ENCODE measurements around the gene DDR1.

The DDR1 gene

DNA sequence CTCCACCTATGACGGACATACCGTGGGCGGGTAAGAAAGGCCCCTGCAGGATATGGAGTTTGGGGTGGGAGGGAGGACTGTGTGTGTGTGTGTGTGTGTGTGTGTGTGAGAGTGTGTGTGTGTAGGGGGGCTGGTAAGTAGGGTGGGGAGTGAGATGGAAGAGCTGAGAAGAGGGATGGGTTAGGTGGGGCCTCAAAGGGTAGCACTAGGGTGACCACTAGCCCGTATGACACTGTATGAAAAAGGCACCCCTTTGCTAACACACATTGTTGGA, 7.1 kb downstream of the DDR1 start (continued):
- TF ChIP-seq, protein P1, sequence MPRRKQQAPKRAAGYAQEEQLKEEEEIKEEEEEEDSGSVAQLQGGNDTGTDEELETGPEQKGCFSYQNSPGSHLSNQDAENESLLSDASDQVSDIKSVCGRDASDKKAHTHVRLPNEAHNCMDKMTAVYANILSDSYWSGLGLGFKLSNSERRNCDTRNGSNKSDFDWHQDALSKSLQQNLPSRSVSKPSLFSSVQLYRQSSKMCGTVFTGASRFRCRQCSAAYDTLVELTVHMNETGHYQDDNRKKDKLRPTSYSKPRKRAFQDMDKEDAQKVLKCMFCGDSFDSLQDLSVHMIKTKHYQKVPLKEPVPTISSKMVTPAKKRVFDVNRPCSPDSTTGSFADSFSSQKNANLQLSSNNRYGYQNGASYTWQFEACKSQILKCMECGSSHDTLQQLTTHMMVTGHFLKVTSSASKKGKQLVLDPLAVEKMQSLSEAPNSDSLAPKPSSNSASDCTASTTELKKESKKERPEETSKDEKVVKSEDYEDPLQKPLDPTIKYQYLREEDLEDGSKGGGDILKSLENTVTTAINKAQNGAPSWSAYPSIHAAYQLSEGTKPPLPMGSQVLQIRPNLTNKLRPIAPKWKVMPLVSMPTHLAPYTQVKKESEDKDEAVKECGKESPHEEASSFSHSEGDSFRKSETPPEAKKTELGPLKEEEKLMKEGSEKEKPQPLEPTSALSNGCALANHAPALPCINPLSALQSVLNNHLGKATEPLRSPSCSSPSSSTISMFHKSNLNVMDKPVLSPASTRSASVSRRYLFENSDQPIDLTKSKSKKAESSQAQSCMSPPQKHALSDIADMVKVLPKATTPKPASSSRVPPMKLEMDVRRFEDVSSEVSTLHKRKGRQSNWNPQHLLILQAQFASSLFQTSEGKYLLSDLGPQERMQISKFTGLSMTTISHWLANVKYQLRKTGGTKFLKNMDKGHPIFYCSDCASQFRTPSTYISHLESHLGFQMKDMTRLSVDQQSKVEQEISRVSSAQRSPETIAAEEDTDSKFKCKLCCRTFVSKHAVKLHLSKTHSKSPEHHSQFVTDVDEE (CRISPR knock-in tag; IDR thresholded peaks at IDR 0.05): no peak
- TF ChIP-seq TOX (CRISPR knock-in tag; IDR thresholded peaks at IDR 0.05; ENCODE audit: borderline replicate concordance): no peak
- no peak for TF ChIP-seq GLIS3 (CRISPR knock-in tag; IDR thresholded peaks at IDR 0.05)
- no peak for TF ChIP-seq SNAI2 (CRISPR knock-in tag; IDR thresholded peaks at IDR 0.05)

DNA sequence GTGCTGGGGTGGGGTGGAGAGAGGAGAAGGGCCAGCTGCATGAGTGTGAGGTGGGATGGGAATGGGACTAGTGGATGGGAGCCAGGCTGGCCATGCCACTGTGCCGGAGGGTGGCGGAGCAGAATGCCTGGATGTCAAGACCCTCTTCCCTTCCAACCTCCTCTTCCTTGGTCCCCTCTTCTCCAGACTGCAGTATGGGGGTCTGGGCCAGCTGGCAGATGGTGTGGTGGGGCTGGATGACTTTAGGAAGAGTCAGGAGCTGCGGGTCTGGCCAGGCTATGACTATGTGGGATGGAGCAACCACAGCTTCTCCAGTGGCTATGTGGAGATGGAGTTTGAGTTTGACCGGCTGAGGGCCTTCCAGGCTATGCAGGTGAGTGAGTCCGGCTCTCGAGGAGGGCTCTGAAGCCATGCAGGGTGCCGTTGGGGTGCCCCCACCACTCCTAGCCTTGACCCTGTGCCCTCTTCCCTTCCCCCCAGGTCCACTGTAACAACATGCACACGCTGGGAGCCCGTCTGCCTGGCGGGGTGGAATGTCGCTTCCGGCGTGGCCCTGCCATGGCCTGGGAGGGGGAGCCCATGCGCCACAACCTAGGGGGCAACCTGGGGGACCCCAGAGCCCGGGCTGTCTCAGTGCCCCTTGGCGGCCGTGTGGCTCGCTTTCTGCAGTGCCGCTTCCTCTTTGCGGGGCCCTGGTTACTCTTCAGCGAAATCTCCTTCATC, 7.7 kb downstream of the DDR1 start:
- no peak for TF ChIP-seq SNAI2 (CRISPR knock-in tag; IDR thresholded peaks at IDR 0.05)
- no peak for TF ChIP-seq CSDC2 (CRISPR knock-in tag; IDR thresholded peaks at IDR 0.05)
- TF ChIP-seq ZNF8 (CRISPR knock-in tag; IDR thresholded peaks at IDR 0.05): no peak
- TF ChIP-seq, protein P2, sequence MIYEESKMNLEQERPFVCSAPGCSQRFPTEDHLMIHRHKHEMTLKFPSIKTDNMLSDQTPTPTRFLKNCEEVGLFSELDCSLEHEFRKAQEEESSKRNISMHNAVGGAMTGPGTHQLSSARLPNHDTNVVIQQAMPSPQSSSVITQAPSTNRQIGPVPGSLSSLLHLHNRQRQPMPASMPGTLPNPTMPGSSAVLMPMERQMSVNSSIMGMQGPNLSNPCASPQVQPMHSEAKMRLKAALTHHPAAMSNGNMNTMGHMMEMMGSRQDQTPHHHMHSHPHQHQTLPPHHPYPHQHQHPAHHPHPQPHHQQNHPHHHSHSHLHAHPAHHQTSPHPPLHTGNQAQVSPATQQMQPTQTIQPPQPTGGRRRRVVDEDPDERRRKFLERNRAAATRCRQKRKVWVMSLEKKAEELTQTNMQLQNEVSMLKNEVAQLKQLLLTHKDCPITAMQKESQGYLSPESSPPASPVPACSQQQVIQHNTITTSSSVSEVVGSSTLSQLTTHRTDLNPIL (CRISPR knock-in tag; IDR thresholded peaks at IDR 0.05; ENCODE audit: low read depth): no peak
- no peak for TF ChIP-seq ZFP3 (CRISPR knock-in tag; IDR thresholded peaks at IDR 0.05)
- TF ChIP-seq, protein P3, sequence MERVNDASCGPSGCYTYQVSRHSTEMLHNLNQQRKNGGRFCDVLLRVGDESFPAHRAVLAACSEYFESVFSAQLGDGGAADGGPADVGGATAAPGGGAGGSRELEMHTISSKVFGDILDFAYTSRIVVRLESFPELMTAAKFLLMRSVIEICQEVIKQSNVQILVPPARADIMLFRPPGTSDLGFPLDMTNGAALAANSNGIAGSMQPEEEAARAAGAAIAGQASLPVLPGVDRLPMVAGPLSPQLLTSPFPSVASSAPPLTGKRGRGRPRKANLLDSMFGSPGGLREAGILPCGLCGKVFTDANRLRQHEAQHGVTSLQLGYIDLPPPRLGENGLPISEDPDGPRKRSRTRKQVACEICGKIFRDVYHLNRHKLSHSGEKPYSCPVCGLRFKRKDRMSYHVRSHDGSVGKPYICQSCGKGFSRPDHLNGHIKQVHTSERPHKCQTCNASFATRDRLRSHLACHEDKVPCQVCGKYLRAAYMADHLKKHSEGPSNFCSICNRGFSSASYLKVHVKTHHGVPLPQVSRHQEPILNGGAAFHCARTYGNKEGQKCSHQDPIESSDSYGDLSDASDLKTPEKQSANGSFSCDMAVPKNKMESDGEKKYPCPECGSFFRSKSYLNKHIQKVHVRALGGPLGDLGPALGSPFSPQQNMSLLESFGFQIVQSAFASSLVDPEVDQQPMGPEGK (CRISPR knock-in tag; IDR thresholded peaks at IDR 0.05; ENCODE audit: borderline replicate concordance): no peak
- TF ChIP-seq TOX (CRISPR knock-in tag; IDR thresholded peaks at IDR 0.05; ENCODE audit: borderline replicate concordance): no peak
- no peak for TF ChIP-seq OSR1 (CRISPR knock-in tag; IDR thresholded peaks at IDR 0.05)
- no peak for TF ChIP-seq ZC3H10 (CRISPR knock-in tag; IDR thresholded peaks at IDR 0.05)
- TF ChIP-seq GLIS3 (CRISPR knock-in tag; IDR thresholded peaks at IDR 0.05): no peak
- TF ChIP-seq, protein P4, sequence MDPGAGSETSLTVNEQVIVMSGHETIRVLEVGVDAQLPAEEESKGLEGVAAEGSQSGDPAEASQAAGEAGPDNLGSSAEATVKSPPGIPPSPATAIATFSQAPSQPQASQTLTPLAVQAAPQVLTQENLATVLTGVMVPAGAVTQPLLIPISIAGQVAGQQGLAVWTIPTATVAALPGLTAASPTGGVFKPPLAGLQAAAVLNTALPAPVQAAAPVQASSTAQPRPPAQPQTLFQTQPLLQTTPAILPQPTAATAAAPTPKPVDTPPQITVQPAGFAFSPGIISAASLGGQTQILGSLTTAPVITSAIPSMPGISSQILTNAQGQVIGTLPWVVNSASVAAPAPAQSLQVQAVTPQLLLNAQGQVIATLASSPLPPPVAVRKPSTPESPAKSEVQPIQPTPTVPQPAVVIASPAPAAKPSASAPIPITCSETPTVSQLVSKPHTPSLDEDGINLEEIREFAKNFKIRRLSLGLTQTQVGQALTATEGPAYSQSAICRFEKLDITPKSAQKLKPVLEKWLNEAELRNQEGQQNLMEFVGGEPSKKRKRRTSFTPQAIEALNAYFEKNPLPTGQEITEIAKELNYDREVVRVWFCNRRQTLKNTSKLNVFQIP (CRISPR knock-in tag; IDR thresholded peaks at IDR 0.05; ENCODE audit: borderline replicate concordance, low read depth): no peak
- no peak for ATAC-seq

DNA sequence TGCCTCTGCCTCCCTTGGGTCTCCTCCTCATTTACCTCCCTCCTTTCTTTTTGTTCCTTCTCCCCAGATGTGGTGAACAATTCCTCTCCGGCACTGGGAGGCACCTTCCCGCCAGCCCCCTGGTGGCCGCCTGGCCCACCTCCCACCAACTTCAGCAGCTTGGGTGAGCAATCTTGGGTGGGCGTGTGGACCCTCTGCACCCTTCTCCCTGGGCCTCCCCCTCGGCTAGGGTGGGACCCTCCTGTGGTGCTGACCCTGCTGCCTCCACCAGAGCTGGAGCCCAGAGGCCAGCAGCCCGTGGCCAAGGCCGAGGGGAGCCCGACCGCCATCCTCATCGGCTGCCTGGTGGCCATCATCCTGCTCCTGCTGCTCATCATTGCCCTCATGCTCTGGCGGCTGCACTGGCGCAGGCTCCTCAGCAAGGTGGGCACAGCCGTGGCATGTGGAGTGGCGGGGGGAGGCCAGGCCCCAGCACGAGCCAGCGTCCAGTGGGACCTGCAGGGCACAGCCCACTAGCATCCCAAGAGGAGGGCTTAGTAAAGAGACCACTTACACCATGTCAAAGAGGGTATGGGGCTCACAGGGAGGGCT, 8.8 kb downstream of the DDR1 start:
- no peak; the same call in 2 of the 3 replicates for ATAC-seq
- no peak for TF ChIP-seq GLIS3 (CRISPR knock-in tag; IDR thresholded peaks at IDR 0.05)
- TF ChIP-seq, protein P3 (CRISPR knock-in tag; IDR thresholded peaks at IDR 0.05; ENCODE audit: borderline replicate concordance): no peak
- TF ChIP-seq, protein P1 (CRISPR knock-in tag; IDR thresholded peaks at IDR 0.05): no peak
- no peak for TF ChIP-seq TCF4 (CRISPR knock-in tag; IDR thresholded peaks at IDR 0.05; ENCODE audit: borderline replicate concordance)
- TF ChIP-seq ZNF565 (CRISPR knock-in tag; conservative IDR thresholded peaks at IDR 0.05; ENCODE audit: low read depth): no peak
- no peak for TF ChIP-seq ZFP3 (CRISPR knock-in tag; IDR thresholded peaks at IDR 0.05)
- no peak for TF ChIP-seq CSDC2 (CRISPR knock-in tag; IDR thresholded peaks at IDR 0.05)
- no peak for TF ChIP-seq BACH2 (CRISPR knock-in tag; IDR thresholded peaks at IDR 0.05; ENCODE audit: borderline replicate concordance)
- TF ChIP-seq RARB (CRISPR knock-in tag; IDR thresholded peaks at IDR 0.05): no peak
- TF ChIP-seq, protein P2 (CRISPR knock-in tag; IDR thresholded peaks at IDR 0.05; ENCODE audit: low read depth): no peak
- no peak for TF ChIP-seq SNAI2 (CRISPR knock-in tag; IDR thresholded peaks at IDR 0.05)
- no peak for TF ChIP-seq ISL1 (CRISPR knock-in tag; IDR thresholded peaks at IDR 0.05)
- TF ChIP-seq ZNF8 (CRISPR knock-in tag; IDR thresholded peaks at IDR 0.05): no peak
- TF ChIP-seq ARNTL (CRISPR knock-in tag; IDR thresholded peaks at IDR 0.05; ENCODE audit: borderline replicate concordance, low read depth): no peak
- no peak for TF ChIP-seq ZNF70 (CRISPR knock-in tag; IDR thresholded peaks at IDR 0.05)
- TF ChIP-seq ESRRG (CRISPR knock-in tag; IDR thresholded peaks at IDR 0.05): no peak
- TF ChIP-seq PPARA (CRISPR knock-in tag; IDR thresholded peaks at IDR 0.05; ENCODE audit: borderline replicate concordance): no peak
